TTC549 (cell line): ENCODE measurements around the gene SMIM35.

Experiments
- FAIRE-seq: peaks from 2 replicates; lab custom pipeline; 2012; peaks lifted over from hg19 to GRCh38; lab: Jason Lieb, UNC

Gene SMIM35

DNA sequence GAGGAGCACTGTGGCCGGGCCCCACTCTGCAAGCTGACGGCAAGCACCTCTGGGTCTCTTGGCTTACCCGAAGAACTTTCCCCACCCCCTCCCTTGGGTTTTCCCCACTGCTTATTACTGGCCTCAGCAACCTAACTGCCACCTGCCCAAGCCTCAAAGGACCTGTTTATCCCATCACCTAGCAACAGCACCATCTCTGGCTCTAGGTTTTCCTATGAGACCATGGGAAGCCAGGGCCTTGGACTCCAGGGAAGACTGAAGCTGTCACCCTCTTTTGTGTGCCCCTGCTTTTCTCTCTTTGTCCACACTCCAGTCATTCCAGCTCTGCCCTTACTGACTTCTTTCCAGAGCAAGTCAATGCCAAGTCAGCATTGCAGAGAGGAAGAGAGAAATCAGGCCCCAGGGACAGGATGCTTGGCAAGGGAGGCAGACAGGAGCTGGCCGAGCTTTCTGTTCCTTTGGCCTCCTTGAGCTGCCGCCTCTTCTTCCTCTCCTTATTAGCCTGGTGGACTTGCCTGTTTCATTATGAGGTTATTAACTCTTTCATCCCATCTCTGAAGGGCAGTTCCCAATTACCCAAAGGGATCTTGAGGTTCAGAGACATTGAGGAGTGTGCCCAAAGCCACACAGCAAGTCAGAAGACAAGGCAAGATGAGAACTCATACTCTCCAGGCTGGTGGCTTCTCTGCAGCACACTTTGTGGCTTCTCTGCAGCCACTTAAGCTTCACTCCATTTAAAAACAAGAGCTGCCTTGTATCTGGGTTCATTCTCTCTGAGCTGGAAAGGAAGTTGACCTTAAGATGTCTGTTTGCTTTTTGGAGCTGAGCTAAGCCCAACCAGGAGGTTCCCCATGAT lies at the start of gene SMIM35:
TSS of gene SMIM35 (minus strand) at position 51 of the 856 bp plus-strand sequence. CDS start 206 bp downstream, outside the sequence.
- no peak for FAIRE-seq

- no peak for FAIRE-seq
Measured at GRCh38 chr11:118136341-118136740, 49.6 kb upstream of the SMIM35 start.

DNA sequence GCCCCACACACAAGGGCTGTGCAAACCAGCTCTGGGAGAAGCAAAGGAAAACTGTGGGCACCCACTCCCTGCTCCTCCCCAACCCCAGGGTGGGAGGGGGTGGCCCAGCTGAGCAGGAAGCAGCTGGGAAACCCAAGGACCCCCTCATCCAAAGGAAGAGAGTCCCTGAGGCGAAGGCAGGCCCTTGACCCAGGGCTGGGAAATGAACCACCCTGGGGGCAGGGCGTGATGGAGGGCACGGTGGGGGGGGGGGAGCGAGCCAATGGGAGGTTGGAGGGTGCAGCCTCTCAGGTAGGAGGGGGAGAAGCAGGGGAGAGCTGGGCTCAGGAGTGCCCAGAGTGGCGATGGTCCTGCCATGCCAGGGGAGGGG lies 49.0 kb upstream of the SMIM35 start:
- FAIRE-seq: no peak

DNA sequence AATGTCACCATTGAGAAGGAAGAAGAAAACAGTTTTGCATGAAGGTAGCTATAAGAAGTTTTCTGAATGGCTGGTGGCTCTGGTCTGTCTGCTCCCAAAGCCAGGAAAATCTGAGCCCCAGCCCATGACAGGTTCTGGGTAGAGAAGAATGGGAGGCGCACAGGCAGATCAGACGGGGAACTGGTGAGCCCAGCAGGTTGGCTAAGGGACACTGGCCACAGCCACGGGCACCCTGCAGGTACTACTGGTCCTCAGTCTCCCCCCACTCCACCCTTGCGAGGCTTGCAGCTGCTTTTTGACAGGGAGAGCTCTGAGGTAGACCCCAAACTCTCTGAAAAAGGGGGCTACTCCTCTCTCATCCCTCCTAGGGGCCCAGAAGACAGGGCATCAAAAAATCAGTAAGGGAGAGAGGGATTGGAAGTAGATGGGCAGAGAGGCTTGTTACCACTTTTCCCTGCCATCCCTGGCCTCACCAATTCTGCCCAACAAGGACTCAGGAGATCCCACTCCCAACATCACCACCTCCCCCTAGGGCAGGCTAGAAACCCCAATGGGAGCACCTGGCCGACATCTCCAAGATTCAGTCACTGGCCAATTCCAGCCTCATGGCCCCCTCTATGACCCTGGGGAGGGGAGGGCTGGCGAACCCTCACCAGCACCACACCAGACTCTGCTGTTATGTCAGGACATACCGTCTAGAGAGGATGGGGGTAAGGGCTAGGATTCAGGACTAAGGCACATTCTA lies 48.5 kb upstream of the SMIM35 start:
- no peak for FAIRE-seq

GRCh38 chr11:118133816-118134215 lies 47.1 kb upstream of the SMIM35 start:
- FAIRE-seq: no peak

GRCh38 chr11:118132385-118133151 lies 45.8 kb upstream of the SMIM35 start:
- FAIRE-seq: no peak

- no peak for FAIRE-seq
Measured at GRCh38 chr11:118129471-118130172, 42.9 kb upstream of the SMIM35 start.

GRCh38 chr11:118128721-118129470 lies 42.1 kb upstream of the SMIM35 start:
- no peak for FAIRE-seq

DNA sequence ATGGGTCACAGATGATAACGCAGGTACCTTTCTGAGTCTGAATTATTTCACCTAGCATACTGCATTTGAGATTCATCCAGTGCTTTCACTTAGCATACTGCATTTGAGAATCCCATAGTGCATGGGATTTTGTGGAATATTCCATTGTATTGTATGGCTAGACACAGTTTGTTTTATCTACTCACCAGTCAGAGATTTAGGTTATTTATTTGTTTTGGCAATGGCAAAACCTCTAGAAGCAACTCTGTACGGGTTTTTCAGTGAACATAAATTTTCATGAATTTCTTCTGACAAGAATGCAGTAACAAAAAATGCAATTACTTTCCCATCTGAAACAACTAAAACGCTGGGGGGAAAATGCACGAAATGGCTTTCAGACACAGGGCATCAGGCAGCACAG lies 41.5 kb upstream of the SMIM35 start:
- no peak for FAIRE-seq

GRCh38 chr11:118126082-118126838 lies 39.5 kb upstream of the SMIM35 start:
- FAIRE-seq: no peak

GRCh38 chr11:118124929-118125535 lies 38.3 kb upstream of the SMIM35 start:
- FAIRE-seq: no peak

GRCh38 chr11:118120793-118121192 lies 34.0 kb upstream of the SMIM35 start:
- no peak for FAIRE-seq

DNA sequence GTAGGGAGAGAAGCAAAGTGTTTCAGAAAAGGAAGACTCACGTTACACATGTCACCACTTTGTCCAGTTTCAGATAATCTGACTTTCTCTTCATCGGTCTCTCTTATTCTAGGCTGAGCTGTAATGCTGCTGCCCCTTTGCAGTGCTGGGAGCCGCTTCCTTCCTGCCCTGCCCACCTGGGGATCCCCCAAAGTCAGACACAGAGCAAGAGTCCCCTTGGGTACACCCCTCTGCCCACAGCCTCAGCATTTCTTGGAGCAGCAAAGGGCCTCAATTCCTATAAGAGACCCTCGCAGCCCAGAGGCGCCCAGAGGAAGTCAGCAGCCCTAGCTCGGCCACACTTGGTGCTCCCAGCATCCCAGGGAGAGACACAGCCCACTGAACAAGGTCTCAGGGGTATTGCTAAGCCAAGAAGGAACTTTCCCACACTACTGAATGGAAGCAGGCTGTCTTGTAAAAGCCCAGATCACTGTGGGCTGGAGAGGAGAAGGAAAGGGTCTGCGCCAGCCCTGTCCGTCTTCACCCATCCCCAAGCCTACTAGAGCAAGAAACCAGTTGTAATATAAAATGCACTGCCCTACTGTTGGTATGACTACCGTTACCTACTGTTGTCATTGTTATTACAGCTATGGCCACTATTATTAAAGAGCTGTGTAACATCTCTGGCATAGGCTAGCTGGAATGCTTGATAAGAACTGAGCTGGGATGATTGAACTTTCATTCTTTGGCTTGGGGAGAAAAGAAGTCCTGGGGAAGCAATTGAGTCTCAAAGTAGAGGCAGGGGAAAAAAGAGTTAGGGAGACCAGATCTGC lies 31.2 kb upstream of the SMIM35 start:
- FAIRE-seq: no peak

GRCh38 chr11:118115048-118115447 lies 28.3 kb upstream of the SMIM35 start:
- no peak for FAIRE-seq

- FAIRE-seq: no peak
Measured at GRCh38 chr11:118114266-118114665, 27.5 kb upstream of the SMIM35 start.

DNA sequence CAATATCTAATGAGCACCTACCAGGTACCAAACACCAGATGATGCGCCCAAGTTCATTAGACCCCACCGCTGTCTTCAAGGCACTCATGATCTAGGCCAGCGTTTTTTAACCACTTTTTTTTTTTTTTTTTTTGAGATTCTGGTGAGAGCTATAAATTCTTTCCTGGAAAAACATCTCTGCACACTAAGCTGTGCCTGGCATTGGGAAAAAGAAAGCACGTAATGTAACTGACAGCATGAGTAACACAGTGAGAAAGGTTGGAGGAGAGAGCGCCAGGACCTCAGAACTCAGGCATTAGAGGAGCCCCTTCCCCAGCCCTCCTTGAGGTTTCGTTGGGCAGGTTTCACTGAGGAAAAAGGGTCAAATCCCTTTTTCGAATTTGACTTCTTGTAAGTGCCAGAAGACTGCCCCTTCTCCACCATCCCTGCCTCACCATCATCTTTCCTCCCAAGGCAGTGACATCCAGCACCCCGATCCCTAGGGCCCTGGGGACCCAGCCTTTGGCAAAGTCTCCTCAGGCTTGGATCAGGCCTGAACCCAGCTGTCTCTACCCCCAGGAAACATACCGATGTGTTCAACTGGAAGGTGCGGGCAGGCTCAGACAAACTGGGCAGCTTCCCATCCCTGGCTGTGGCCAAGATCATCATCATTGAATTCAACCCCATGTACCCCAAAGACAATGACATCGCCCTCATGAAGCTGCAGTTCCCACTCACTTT lies 26.1 kb upstream of the SMIM35 start:
- FAIRE-seq: no peak

- no peak for FAIRE-seq
Measured at GRCh38 chr11:118111744-118112035, 24.9 kb upstream of the SMIM35 start.

GRCh38 chr11:118111019-118111743 lies 24.4 kb upstream of the SMIM35 start:
- no peak for FAIRE-seq
